ENCODE measurements around the gene CNTD1.

The CNTD1 gene

GRCh38 chr17:42767512-42767911, 31.1 kb upstream of the CNTD1 start:
- TF ChIP-seq SIN3A (IDR thresholded peaks at IDR 0.05; ENCODE audit: borderline replicate concordance, insufficient read depth, low read length) (no peak), REST (IDR thresholded peaks at IDR 0.05; ENCODE audit: insufficient read depth in 1 of 2, low read depth in 2 of 2, low read length in 2 of 2) (no peak), TAF1 (IDR thresholded peaks at IDR 0.05; ENCODE audit: borderline replicate concordance, insufficient read depth, low read length) (no peak), FOXP2 (optimal IDR thresholded peaks at IDR 0.05; ENCODE audit: borderline replicate concordance, extremely low read depth, extremely low read length, insufficient read depth) (no peak), POLR2AphosphoS5 (IDR thresholded peaks at IDR 0.05; ENCODE audit: low read depth, low read length) (no peak)

GRCh38 chr17:42772945-42773289, 25.7 kb upstream of the CNTD1 start:
- no peak for TF ChIP-seq REST (IDR thresholded peaks at IDR 0.05; ENCODE audit: insufficient read depth in 1 of 2, low read depth in 2 of 2, low read length in 2 of 2)
- TF ChIP-seq POLR2AphosphoS5 (IDR thresholded peaks at IDR 0.05; ENCODE audit: low read depth, low read length), result no peak
- no peak for TF ChIP-seq SIN3A (IDR thresholded peaks at IDR 0.05; ENCODE audit: borderline replicate concordance, insufficient read depth, low read length)
- TF ChIP-seq TAF1 (IDR thresholded peaks at IDR 0.05; ENCODE audit: borderline replicate concordance, insufficient read depth, low read length), result no peak
- no peak for TF ChIP-seq FOXP2 (optimal IDR thresholded peaks at IDR 0.05; ENCODE audit: borderline replicate concordance, extremely low read depth, extremely low read length, insufficient read depth)

- peak in 1 of 2 experiments; percentile 67; a peak in 3 of 4 replicates for TF ChIP-seq REST (IDR thresholded peaks at IDR 0.05; ENCODE audit: insufficient read depth in 1 of 2, low read depth in 2 of 2, low read length in 2 of 2)
- peak; percentile 75; the same call in 1 of the 2 replicates for TF ChIP-seq SIN3A (IDR thresholded peaks at IDR 0.05; ENCODE audit: borderline replicate concordance, insufficient read depth, low read length)
- TF ChIP-seq POLR2AphosphoS5 (IDR thresholded peaks at IDR 0.05; ENCODE audit: low read depth, low read length), result peak; percentile 96
- TF ChIP-seq TAF1 (IDR thresholded peaks at IDR 0.05; ENCODE audit: borderline replicate concordance, insufficient read depth, low read length), result peak; percentile 99
- TF ChIP-seq FOXP2 (optimal IDR thresholded peaks at IDR 0.05; ENCODE audit: borderline replicate concordance, extremely low read depth, extremely low read length, insufficient read depth), result peak; percentile 43
Measured at GRCh38 chr17:42773290-42774035, 25.2 kb upstream of the CNTD1 start, which contains the start of gene VPS25. VPS25 (plus strand) TSS chr17:42773449; CDS start chr17:42773476, 27 bp downstream.

- no peak for TF ChIP-seq FOXP2 (optimal IDR thresholded peaks at IDR 0.05; ENCODE audit: borderline replicate concordance, extremely low read depth, extremely low read length, insufficient read depth)
- no peak for TF ChIP-seq SIN3A (IDR thresholded peaks at IDR 0.05; ENCODE audit: borderline replicate concordance, insufficient read depth, low read length)
- no peak for TF ChIP-seq TAF1 (IDR thresholded peaks at IDR 0.05; ENCODE audit: borderline replicate concordance, insufficient read depth, low read length)
- no peak for TF ChIP-seq POLR2AphosphoS5 (IDR thresholded peaks at IDR 0.05; ENCODE audit: low read depth, low read length)
- TF ChIP-seq REST (IDR thresholded peaks at IDR 0.05; ENCODE audit: insufficient read depth in 1 of 2, low read depth in 2 of 2, low read length in 2 of 2), result no peak
Measured at GRCh38 chr17:42774066-42774745, 24.5 kb upstream of the CNTD1 start.
